Transverse colon (tissue), 3 donors: ENCODE measurements around the gene CNTN4.

Experiments
- EP300 ChIP-seq: sonication (generic); formaldehyde crosslinking; IDR thresholded peaks from one replicate; pipeline ENCODE4 v1.6.1; 2017; ENCODE audit warnings: antibody characterized with exemption, low read depth
- TF ChIP-seq, protein P1 (sequence below), 5 experiments: fragments of 200-600 bp in 3 of 5; fragments of 450-650 bp in 2 of 5; sonication (generic) in 3 of 5; IDR thresholded peaks; 1 replicate in 2 of 5; 2 replicates in 3 of 5; pipeline ENCODE4 v1.5.1; 2016 to 2017; ENCODE audit warnings: antibody characterized with exemption in 5 of 5, inconsistent platforms in 3 of 5, mild to moderate bottlenecking in 2 of 5, moderate library complexity in 1 of 5

DNA sequence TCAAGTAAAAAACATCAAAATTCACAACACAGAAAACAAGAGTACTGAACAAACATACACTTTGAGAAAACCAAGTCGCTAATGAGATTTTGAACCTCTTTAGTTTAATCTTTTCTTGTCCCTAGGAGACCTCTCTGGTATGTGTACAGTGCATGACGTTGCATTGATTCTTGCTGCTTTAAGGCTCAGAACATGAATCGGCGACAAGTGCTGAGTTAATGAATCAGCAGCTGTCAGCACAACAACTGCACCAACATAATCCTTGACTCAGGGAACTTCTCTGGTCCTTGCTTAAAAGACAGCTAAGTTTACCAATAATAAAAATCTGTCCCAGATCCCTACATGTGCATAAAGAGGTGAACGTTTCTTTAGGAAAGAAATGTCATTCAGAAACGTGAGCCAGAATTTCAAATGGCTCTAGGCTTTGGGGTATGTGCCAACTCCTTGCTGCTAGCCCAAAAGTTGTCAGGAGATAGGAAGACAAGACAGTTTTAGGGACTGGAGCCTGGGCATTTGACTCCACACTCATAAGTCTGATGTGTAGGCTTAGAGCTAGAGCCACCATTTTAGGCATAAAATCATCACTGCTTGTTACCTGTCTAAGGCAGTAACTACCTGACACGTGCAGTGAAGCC is 924.6 kb downstream of the CNTN4 start:
- TF ChIP-seq EP300, result no peak
- TF ChIP-seq, protein P1, sequence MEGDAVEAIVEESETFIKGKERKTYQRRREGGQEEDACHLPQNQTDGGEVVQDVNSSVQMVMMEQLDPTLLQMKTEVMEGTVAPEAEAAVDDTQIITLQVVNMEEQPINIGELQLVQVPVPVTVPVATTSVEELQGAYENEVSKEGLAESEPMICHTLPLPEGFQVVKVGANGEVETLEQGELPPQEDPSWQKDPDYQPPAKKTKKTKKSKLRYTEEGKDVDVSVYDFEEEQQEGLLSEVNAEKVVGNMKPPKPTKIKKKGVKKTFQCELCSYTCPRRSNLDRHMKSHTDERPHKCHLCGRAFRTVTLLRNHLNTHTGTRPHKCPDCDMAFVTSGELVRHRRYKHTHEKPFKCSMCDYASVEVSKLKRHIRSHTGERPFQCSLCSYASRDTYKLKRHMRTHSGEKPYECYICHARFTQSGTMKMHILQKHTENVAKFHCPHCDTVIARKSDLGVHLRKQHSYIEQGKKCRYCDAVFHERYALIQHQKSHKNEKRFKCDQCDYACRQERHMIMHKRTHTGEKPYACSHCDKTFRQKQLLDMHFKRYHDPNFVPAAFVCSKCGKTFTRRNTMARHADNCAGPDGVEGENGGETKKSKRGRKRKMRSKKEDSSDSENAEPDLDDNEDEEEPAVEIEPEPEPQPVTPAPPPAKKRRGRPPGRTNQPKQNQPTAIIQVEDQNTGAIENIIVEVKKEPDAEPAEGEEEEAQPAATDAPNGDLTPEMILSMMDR (IDR thresholded peaks at IDR 0.05), result no peak
